Astrocyte (in vitro differentiated cells and primary cell): Measurements from ENCODE around the gene TIMM9. TPM values are rescaled to one million over a fixed set of nuclear protein-coding genes. Genes with fewer than 3 reads are reported as not detected.

Experiments used
- DNase-seq: peaks from one replicate; pipeline ENCODE4 v3.0.0-alpha.2; 2010; ENCODE audit warnings: low read depth
- FAIRE-seq: peaks from 2 replicates; lab custom pipeline; 2011; peaks lifted over from hg19 to GRCh38; lab: Jason Lieb, UNC
- H2AFZ ChIP-seq: 2 replicates; pipeline ENCODE4 v1.6.0; 2012; ENCODE audit warnings: low read depth, low read length, inconsistent platforms
- H3K27ac ChIP-seq: 2 replicates; pipeline ENCODE4 v1.5.1; 2011; ENCODE audit warnings: low read depth, low read length, inconsistent platforms
- H3K27me3 ChIP-seq: 2 replicates; pipeline ENCODE4 v1.6.0; 2011; ENCODE audit warnings: low read length, inconsistent platforms; ENCODE audit not compliant: insufficient read depth
- H3K36me3 ChIP-seq: 2 replicates; pipeline ENCODE4 v1.5.1; 2011; ENCODE audit warnings: low read length, inconsistent platforms; ENCODE audit not compliant: insufficient read depth
- H3K4me1 ChIP-seq: 2 replicates; pipeline ENCODE4 v1.5.1; 2011; ENCODE audit warnings: low read length, inconsistent platforms; ENCODE audit not compliant: insufficient read depth
- H3K4me2 ChIP-seq: 2 replicates; pipeline ENCODE4 v1.6.0; 2012; ENCODE audit warnings: low read length, inconsistent platforms
- H3K4me3 ChIP-seq: 2 replicates; pipeline ENCODE4 v1.5.1; 2011; ENCODE audit warnings: low read depth, mild to moderate bottlenecking, low read length, inconsistent platforms; ENCODE audit not compliant: insufficient read depth
- H3K79me2 ChIP-seq: 2 replicates; pipeline ENCODE4 v1.6.0; 2012; ENCODE audit warnings: mild to moderate bottlenecking, low read length, inconsistent platforms; ENCODE audit not compliant: insufficient read depth
- H3K9ac ChIP-seq: 2 replicates; pipeline ENCODE4 v1.6.0; 2012; ENCODE audit warnings: mild to moderate bottlenecking, low read length, inconsistent platforms
- H3K9me3 ChIP-seq: 2 replicates; pipeline ENCODE4 v1.5.1; 2012; ENCODE audit warnings: low read depth, mild to moderate bottlenecking, low read length, inconsistent platforms; ENCODE audit not compliant: insufficient read depth
- H4K20me1 ChIP-seq: 2 replicates; pipeline ENCODE4 v1.6.0; 2012; ENCODE audit warnings: low read length, inconsistent platforms; ENCODE audit not compliant: insufficient read depth
- H3K27ac Mint-ChIP-seq: one replicate; pipeline ENCODE4 v1.8.0; 2021; ENCODE audit warnings: mild to moderate bottlenecking, mixed read lengths; ENCODE audit not compliant: unreplicated experiment
- H3K27me3 Mint-ChIP-seq: one replicate; pipeline ENCODE4 v1.8.0; 2021; ENCODE audit warnings: low read depth, mixed read lengths; ENCODE audit not compliant: unreplicated experiment
- H3K36me3 Mint-ChIP-seq: one replicate; pipeline ENCODE4 v1.8.0; 2021; ENCODE audit warnings: low read depth, mixed read lengths; ENCODE audit not compliant: unreplicated experiment
- H3K4me1 Mint-ChIP-seq: one replicate; pipeline ENCODE4 v1.8.0; 2021; ENCODE audit warnings: low read depth, mixed read lengths; ENCODE audit not compliant: unreplicated experiment
- H3K4me3 Mint-ChIP-seq: one replicate; pipeline ENCODE4 v1.8.0; 2021; ENCODE audit warnings: mild to moderate bottlenecking, moderate library complexity, mixed read lengths; ENCODE audit not compliant: unreplicated experiment
- H3K9me3 Mint-ChIP-seq: one replicate; pipeline ENCODE4 v1.8.0; 2021; ENCODE audit warnings: mild to moderate bottlenecking, mixed read lengths; ENCODE audit not compliant: unreplicated experiment
- EZH2 ChIP-seq: IDR thresholded peaks from 2 replicates; pipeline ENCODE4 v1.6.1; 2012; ENCODE audit warnings: mild to moderate bottlenecking, low read length, inconsistent platforms; ENCODE audit not compliant: insufficient read depth
- total RNA-seq: library from RNA; stranded (reverse); gene quantifications from 2 replicates; pipeline ENCODE4 v1.2.1, GENCODE V29; 2021
- TF ChIP-seq, protein P1 (sequence below): IDR thresholded peaks from 2 replicates; pipeline ENCODE4 v1.5.1; 2011; ENCODE audit warnings: low read depth, mild to moderate bottlenecking, inconsistent platforms, low read length, moderate library complexity; ENCODE audit not compliant: insufficient read depth

Gene TIMM9
- total RNA-seq, 1 donor from 2014 or later: 33.1 TPM

GRCh38 chr14:58469309-58469708 lies 42.0 kb upstream of the TIMM9 start:
- Histone ChIP-seq H3K27ac (no peak overlapping the region), H4K20me1 (no peaks in the 10 kb centered on the region), H3K9ac (no peak overlapping the region), H3K36me3 (peaks cover 12% of the 10 kb centered on the region), H3K9me3 (no peaks in the 10 kb centered on the region), H3K79me2 (no peaks in the 10 kb centered on the region), H3K4me1 (peaks cover 6% of the 10 kb centered on the region), H2AFZ (no peak overlapping the region), H3K27me3 (no peaks in the 10 kb centered on the region), H3K4me3 (no peak overlapping the region), H3K4me2 (no peak overlapping the region)
- TF ChIP-seq, protein P1, sequence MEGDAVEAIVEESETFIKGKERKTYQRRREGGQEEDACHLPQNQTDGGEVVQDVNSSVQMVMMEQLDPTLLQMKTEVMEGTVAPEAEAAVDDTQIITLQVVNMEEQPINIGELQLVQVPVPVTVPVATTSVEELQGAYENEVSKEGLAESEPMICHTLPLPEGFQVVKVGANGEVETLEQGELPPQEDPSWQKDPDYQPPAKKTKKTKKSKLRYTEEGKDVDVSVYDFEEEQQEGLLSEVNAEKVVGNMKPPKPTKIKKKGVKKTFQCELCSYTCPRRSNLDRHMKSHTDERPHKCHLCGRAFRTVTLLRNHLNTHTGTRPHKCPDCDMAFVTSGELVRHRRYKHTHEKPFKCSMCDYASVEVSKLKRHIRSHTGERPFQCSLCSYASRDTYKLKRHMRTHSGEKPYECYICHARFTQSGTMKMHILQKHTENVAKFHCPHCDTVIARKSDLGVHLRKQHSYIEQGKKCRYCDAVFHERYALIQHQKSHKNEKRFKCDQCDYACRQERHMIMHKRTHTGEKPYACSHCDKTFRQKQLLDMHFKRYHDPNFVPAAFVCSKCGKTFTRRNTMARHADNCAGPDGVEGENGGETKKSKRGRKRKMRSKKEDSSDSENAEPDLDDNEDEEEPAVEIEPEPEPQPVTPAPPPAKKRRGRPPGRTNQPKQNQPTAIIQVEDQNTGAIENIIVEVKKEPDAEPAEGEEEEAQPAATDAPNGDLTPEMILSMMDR: no peak
- no peak for TF ChIP-seq EZH2
- FAIRE-seq: no peak
- no peak overlapping the region for H3K27ac Mint-ChIP-seq
- no peak for DNase-seq
- H3K27me3 Mint-ChIP-seq: no peaks in the 10 kb centered on the region
- H3K36me3 Mint-ChIP-seq: peaks cover 5% of the 10 kb centered on the region
- H3K4me3 Mint-ChIP-seq: no peak overlapping the region
- H3K4me1 Mint-ChIP-seq: peaks cover 1% of the 10 kb centered on the region
- no peaks in the 10 kb centered on the region for H3K9me3 Mint-ChIP-seq

DNA sequence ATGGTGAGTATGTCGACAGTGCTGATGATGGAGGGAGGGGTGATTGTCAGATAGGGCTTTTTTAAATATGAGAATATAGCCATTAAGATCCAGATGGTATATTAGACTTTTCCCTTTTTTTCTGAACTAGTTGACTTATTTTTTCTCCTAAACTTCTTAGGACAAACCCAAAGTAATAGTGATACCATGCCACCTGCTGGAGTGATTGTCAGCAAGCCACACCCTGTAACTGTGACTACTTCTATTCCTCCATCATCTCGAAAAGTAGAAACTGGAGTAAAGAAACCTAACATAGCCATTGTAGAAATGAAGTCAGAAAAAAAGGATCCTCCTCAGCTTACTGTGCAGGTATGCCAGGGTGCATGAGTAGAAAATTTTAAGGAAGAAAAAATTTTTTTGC lies 40.2 kb upstream of the TIMM9 start:
- H3K27me3 Mint-ChIP-seq: no peaks in the 10 kb centered on the region
- Histone ChIP-seq H3K27ac (no peak overlapping the region), H3K4me2 (no peak overlapping the region), H3K79me2 (no peaks in the 10 kb centered on the region), H3K9ac (no peak overlapping the region), H3K4me1 (peaks cover 6% of the 10 kb centered on the region), H2AFZ (no peak overlapping the region), H3K9me3 (no peaks in the 10 kb centered on the region), H3K36me3 (peaks cover 12% of the 10 kb centered on the region), H3K4me3 (no peak overlapping the region), H3K27me3 (no peaks in the 10 kb centered on the region), H4K20me1 (no peaks in the 10 kb centered on the region)
- H3K9me3 Mint-ChIP-seq: no peaks in the 10 kb centered on the region
- FAIRE-seq (no peak), DNase-seq (no peak)
- peaks cover 1% of the 10 kb centered on the region for H3K4me1 Mint-ChIP-seq
- H3K36me3 Mint-ChIP-seq: peaks cover 8% of the 10 kb centered on the region
- TF ChIP-seq EZH2: no peak
- TF ChIP-seq, protein P1: no peak
- H3K27ac Mint-ChIP-seq: no peak overlapping the region
- no peak overlapping the region for H3K4me3 Mint-ChIP-seq

DNA sequence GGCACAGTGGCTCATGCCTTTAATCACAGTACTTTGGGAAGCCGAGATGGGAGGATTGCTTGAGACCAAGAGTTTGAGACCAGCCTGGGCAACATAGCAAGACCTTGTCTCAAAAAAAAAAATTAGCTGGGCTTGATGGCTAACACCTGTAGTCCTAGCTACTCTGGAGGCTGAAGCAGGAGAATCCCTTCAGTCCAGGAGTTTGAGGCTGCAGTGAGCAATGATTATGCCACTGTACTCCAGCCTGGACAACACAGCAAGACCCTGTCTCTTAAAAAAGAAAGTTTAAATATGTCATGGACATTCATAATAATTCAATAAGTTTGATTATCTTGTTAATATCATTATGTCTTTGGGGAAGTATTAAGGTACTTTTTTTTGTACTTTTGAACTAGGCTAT lies 39.1 kb upstream of the TIMM9 start:
- H3K27ac ChIP-seq: no peak overlapping the region
- FAIRE-seq (no peak), DNase-seq (no peak)
- H3K9ac ChIP-seq: no peak overlapping the region
- H3K4me2 ChIP-seq: no peak overlapping the region
- no peak for TF ChIP-seq EZH2
- TF ChIP-seq, protein P1: no peak
- H4K20me1 ChIP-seq: no peaks in the 10 kb centered on the region
- H3K9me3 ChIP-seq: no peaks in the 10 kb centered on the region
- Mint-ChIP-seq H3K4me1 (peaks cover 1% of the 10 kb centered on the region), H3K4me3 (no peak overlapping the region), H3K36me3 (peaks cover 8% of the 10 kb centered on the region), H3K27ac (no peak overlapping the region), H3K27me3 (no peaks in the 10 kb centered on the region), H3K9me3 (no peaks in the 10 kb centered on the region)
- H2AFZ ChIP-seq: no peak overlapping the region
- H3K36me3 ChIP-seq: peaks cover 12% of the 10 kb centered on the region
- H3K27me3 ChIP-seq: no peaks in the 10 kb centered on the region
- H3K4me1 ChIP-seq: peaks cover 6% of the 10 kb centered on the region
- H3K4me3 ChIP-seq: no peak overlapping the region
- no peaks in the 10 kb centered on the region for H3K79me2 ChIP-seq
